Body of pancreas (tissue), 4 donors: Measurements from ENCODE around the gene THBS3.

Experiments used
- CTCF ChIP-seq, 7 experiments: fragments of 450-650 bp in 4 of 7; fragments of 200-600 bp in 3 of 7; sonication (generic) in 3 of 7; IDR thresholded peaks; one replicate each; pipeline ENCODE4 v1.5.1; 2016 to 2019; ENCODE audit warnings: antibody characterized with exemption in 7 of 7
- POLR2A ChIP-seq, 3 donors: fragments of 450-650 bp; IDR thresholded peaks; one replicate each; pipeline ENCODE4 v1.6.1; 2016; ENCODE audit warnings: antibody characterized with exemption in 3 of 3, mild to moderate bottlenecking in 2 of 3

GRCh38 chr1:155227261-155228095 lies 19.8 kb upstream of the THBS3 start:
- TF ChIP-seq POLR2A (IDR thresholded peaks at IDR 0.05) (peak; percentile 24 to 79 (median 71)), CTCF (IDR thresholded peaks at IDR 0.05) (no peak)
